Neutrophil (primary cell): ENCODE data around the gene KRT35.

Experiments
- H3K27ac ChIP-seq: fragments of 200-600 bp; sonication (generic); 2 replicates; pipeline ENCODE4 v1.5.1; 2016; ENCODE audit warnings: mild to moderate bottlenecking, moderate library complexity
- H3K27me3 ChIP-seq: fragments of 200-600 bp; sonication (generic); 2 replicates; pipeline ENCODE4 v1.6.0; 2016; ENCODE audit warnings: mild to moderate bottlenecking
- H3K36me3 ChIP-seq: fragments of 200-600 bp; sonication (generic); 2 replicates; pipeline ENCODE4 v1.5.1; 2017
- H3K4me1 ChIP-seq, 2 experiments: fragments of 200-600 bp in 1 of 2; sonication (generic) in 1 of 2; 1 replicate in 1 of 2; 2 replicates in 1 of 2; pipeline versions ENCODE4 v1.5.1 to v1.6.1; 2013 to 2016; ENCODE audit warnings: low read depth in 1 of 2, low read length in 1 of 2, mild to moderate bottlenecking in 1 of 2, moderate library complexity in 1 of 2; ENCODE audit not compliant: control insufficient read depth in 1 of 2, insufficient read depth in 1 of 2
- H3K4me3 ChIP-seq, 2 experiments: fragments of 200-600 bp in 1 of 2; sonication (generic) in 1 of 2; 1 replicate in 1 of 2; 2 replicates in 1 of 2; pipeline ENCODE4 v1.5.1; 2013 to 2016; ENCODE audit warnings: low read depth in 1 of 2, low read length in 1 of 2, mild to moderate bottlenecking in 1 of 2, moderate library complexity in 1 of 2
- H3K9me3 ChIP-seq: fragments of 200-600 bp; sonication (generic); 2 replicates; pipeline ENCODE4 v1.5.1; 2016
- TF ChIP-seq, protein P1 (sequence below): fragments of 200-600 bp; sonication (generic); IDR thresholded peaks from 2 replicates; pipeline ENCODE4 v1.5.1; 2016; ENCODE audit warnings: antibody characterized with exemption

KRT35 gene

DNA sequence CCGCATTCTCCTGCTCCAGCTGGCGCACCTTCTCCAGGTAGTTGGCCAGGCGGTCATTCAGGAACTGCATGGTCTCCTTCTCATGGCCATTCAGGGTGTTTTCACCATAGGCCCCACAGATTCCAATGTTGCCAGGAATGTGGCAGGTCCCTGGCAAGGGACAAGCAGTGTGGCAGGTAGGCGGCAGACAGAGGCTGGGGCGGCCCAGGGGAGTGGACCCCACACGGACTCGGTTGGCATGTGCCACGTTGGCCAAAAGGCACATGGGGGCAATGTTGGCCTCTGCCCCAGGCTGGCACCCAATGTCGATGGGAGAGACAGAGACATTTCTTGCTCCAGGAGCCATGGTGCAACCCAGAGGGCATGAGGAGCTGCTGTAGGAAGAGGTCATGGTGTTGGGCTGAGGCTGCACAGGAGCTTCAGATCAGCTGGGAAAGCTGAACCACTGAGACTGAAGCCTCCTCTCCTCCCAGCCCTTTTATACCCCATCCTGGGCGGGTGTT lies 40.4 kb downstream of the KRT35 start, which contains the start of gene KRT38:
TSS of gene KRT38 (minus strand) at position 453 of the 503 bp plus-strand sequence. CDS start at position 391, 62 bp downstream.
- TF ChIP-seq, protein P1, sequence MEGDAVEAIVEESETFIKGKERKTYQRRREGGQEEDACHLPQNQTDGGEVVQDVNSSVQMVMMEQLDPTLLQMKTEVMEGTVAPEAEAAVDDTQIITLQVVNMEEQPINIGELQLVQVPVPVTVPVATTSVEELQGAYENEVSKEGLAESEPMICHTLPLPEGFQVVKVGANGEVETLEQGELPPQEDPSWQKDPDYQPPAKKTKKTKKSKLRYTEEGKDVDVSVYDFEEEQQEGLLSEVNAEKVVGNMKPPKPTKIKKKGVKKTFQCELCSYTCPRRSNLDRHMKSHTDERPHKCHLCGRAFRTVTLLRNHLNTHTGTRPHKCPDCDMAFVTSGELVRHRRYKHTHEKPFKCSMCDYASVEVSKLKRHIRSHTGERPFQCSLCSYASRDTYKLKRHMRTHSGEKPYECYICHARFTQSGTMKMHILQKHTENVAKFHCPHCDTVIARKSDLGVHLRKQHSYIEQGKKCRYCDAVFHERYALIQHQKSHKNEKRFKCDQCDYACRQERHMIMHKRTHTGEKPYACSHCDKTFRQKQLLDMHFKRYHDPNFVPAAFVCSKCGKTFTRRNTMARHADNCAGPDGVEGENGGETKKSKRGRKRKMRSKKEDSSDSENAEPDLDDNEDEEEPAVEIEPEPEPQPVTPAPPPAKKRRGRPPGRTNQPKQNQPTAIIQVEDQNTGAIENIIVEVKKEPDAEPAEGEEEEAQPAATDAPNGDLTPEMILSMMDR, result no peak
- peaks cover 5 to 25% of the 10 kb centered on the region in 2 experiments for H3K4me1 ChIP-seq
- H3K4me3 ChIP-seq, result no peak within 1 kb of the TSS
- H3K27ac ChIP-seq, result no peak within 1 kb of the TSS
- peaks cover 31% of the 10 kb centered on the region for H3K27me3 ChIP-seq
- H3K9me3 ChIP-seq, result no peaks in the 10 kb centered on the region
- no peaks in the 10 kb centered on the region for H3K36me3 ChIP-seq

DNA sequence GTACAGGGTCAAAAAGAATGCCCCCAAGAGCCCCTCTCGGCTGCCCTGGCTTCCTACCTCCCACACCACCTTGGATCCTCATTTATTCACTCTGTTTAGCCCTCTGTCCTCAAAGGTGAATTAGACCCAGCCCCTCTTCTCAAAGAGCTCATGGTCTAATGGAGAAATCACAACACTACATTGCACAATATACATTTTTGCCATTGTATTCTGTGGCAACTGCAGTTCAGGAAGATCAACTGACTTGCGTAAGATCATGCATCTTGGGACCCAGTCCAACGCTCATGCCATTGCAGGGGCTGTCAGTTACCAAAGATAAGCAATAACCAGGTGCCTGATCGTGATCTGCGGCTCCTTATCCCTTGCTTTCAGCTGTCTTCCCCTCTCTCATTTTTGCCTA lies 41.6 kb downstream of the KRT35 start:
- H3K27ac ChIP-seq, result peak overlapping the region; percentile 47

DNA sequence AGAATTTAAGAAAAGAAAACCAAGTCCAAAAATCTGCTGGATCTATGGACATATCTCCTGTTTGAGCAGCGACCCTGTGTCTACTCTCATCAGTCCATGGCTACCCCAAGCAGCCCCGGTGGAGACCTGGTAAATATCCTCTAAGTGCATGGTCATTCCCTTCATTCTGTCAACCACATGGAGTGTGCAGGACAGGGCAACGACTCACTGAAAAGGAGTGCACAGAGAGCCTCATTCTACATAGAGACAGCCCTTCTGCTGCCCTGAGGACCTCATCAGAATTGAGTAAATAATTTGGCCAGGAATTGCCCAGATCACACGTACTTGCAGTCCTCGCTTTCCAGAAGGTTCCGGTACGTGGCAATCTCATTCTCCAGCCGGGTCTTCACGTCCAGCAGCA lies 43.2 kb downstream of the KRT35 start:
- Histone ChIP-seq H3K36me3 (no peaks in the 10 kb centered on the region), H3K4me1 (peaks cover 5 to 23% of the 10 kb centered on the region in 2 experiments), H3K4me3 (no peak overlapping the region), H3K9me3 (no peaks in the 10 kb centered on the region), H3K27ac (no peak overlapping the region), H3K27me3 (peaks cover 7% of the 10 kb centered on the region)
- TF ChIP-seq, protein P1, result no peak

More for the DNA sequence above, 41.6 kb downstream of the KRT35 start:
- no peaks in the 10 kb centered on the region for H3K9me3 ChIP-seq
- peaks cover 5 to 21% of the 10 kb centered on the region in 2 experiments for H3K4me1 ChIP-seq
- TF ChIP-seq, protein P1, result no peak
- no peak overlapping the region for H3K4me3 ChIP-seq
- H3K27me3 ChIP-seq, result peaks cover 20% of the 10 kb centered on the region
- no peaks in the 10 kb centered on the region for H3K36me3 ChIP-seq

DNA sequence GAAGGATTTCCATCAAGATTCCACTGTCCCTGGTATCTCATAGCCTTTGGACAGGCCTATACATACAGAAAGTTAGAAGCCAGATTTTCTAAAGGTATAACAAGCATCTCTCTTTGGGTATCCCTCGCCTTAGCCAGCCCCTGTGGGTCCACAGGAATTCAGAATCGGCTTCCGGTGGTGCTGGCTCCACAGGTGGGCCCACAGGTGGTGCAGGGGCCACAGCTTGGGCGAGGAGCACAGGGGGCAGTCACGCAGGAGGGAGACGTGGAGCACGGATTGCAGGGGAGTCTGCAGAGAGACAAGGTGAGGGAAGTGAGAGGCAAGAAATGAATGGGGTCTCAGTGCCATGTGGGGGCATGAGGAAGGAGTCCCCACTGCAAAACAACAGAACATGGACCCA lies 43.7 kb downstream of the KRT35 start:
- TF ChIP-seq, protein P1, result no peak
- no peak overlapping the region for H3K4me3 ChIP-seq
- no peaks in the 10 kb centered on the region for H3K9me3 ChIP-seq
- peaks cover 5 to 28% of the 10 kb centered on the region in 2 experiments for H3K4me1 ChIP-seq
- H3K27ac ChIP-seq, result no peak overlapping the region
- H3K36me3 ChIP-seq, result no peaks in the 10 kb centered on the region
- peaks cover 2% of the 10 kb centered on the region for H3K27me3 ChIP-seq

DNA sequence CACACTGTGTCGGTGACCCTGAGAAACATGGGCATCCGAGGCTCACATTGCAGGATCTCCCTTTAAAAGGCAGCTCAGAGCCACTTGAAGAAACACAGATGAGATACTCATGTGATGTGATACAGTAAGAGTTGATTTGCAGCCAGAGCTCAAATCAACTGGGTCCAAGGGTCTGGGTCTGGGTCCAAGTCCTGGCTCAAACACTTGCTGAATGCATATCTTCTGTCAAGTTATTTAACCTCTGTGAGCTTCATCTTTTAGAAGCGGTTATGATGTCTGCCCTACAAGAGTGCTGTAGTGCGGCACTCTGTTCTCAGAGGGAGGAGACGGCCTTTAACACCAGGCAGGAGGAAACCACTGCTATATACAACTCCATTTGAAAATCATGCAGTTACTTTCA lies 46.5 kb downstream of the KRT35 start:
- peaks cover 14% of the 10 kb centered on the region for H3K27me3 ChIP-seq
- H3K4me3 ChIP-seq, result no peak overlapping the region
- no peaks in the 10 kb centered on the region for H3K9me3 ChIP-seq
- peaks cover 3 to 18% of the 10 kb centered on the region in 2 experiments for H3K4me1 ChIP-seq
- no peak overlapping the region for H3K27ac ChIP-seq
- no peaks in the 10 kb centered on the region for H3K36me3 ChIP-seq
- TF ChIP-seq, protein P1, result no peak
